Peyer's patch (tissue), 4 donors: ENCODE data around the gene UBE2C.

ENCODE experiments used
- CTCF ChIP-seq, 6 experiments: fragments of 450-650 bp in 4 of 6; fragments of 200-600 bp in 2 of 6; sonication (generic) in 1 of 6; IDR thresholded peaks; one replicate each; pipeline ENCODE4 v1.5.1; 2017 to 2019; ENCODE audit warnings: antibody characterized with exemption in 6 of 6, mild to moderate bottlenecking in 3 of 6, moderate library complexity in 1 of 6
- POLR2A ChIP-seq, 2 donors: fragments of 450-650 bp; IDR thresholded peaks; one replicate each; pipeline ENCODE4 v1.5.1; 2017; ENCODE audit warnings: antibody characterized with exemption in 2 of 2, mild to moderate bottlenecking in 2 of 2, moderate library complexity in 2 of 2

- TF ChIP-seq CTCF (IDR thresholded peaks at IDR 0.05) (no peak), POLR2A (IDR thresholded peaks at IDR 0.05) (no peak)
These were observed 29.8 kb downstream of the UBE2C start for GRCh38 chr20:45842169-45842812.
